Measurements from ENCODE around the gene CRACR2B. TPM values are rescaled to one million over a fixed set of nuclear protein-coding genes. Genes with fewer than 3 reads are reported as not detected.

The CRACR2B gene
- total and polyA plus RNA-seq, 11 donors = 8.8 to 43.5 (median 17.7) TPM

- H3K4me1 ChIP-seq = peaks cover 4 to 37% (median 22%) of the 10 kb centered on the region in 12 donors
- ATAC-seq (no peak), DNase-seq (no peak)
- H3K4me3 ChIP-seq = no peak overlapping the region
- intact Hi-C loops (cut with DNase I) = loop anchor here in 1 of 10 donors (10.0 kb wide), 1 partner anchor 448 kb away; no protein-coding TSS in a partner anchor
- no peak overlapping the region for H3K27ac ChIP-seq
- no peaks in the 10 kb centered on the region for H3K9me3 ChIP-seq
- H3K27me3 ChIP-seq = no peaks in the 10 kb centered on the region
- H3K36me3 ChIP-seq = peaks cover 0 to 38% (median 9%) of the 10 kb centered on the region in 9 donors
- WGBS, 4 donors = 93 to 95% (median 94%) methylated on average over 18 to 28 of the region's 28 CpGs
- TF ChIP-seq POLR2A (IDR thresholded peaks at IDR 0.05) (no peak), CTCF (IDR thresholded peaks at IDR 0.05) (no peak)
Observed at GRCh38 chr11:802693-803466, 24.8 kb upstream of the CRACR2B start.

GRCh38 chr11:803467-803742 is 24.3 kb upstream of the CRACR2B start:
- DNase-seq = no peak
- peaks cover 0 to 38% (median 9%) of the 10 kb centered on the region in 9 donors for H3K36me3 ChIP-seq
- 89 to 93% (median 93%) methylated on average over 7 to 8 of the region's 8 CpGs; no CpG with 5 or more reads in 1 of the 4 donors for WGBS, 4 donors
- peaks cover 4 to 37% (median 23%) of the 10 kb centered on the region in 12 donors for H3K4me1 ChIP-seq
- H3K27ac ChIP-seq = no peak overlapping the region
- no peaks in the 10 kb centered on the region for H3K9me3 ChIP-seq
- no peak for ATAC-seq
- TF ChIP-seq CTCF (IDR thresholded peaks at IDR 0.05) = no peak
- no peak for TF ChIP-seq POLR2A (IDR thresholded peaks at IDR 0.05)
- no peaks in the 10 kb centered on the region for H3K27me3 ChIP-seq
- H3K4me3 ChIP-seq = no peak overlapping the region
- intact Hi-C loops (cut with DNase I) = loop anchor here in 1 of 10 donors (10.0 kb wide), 1 partner anchor 449 kb away; no protein-coding TSS in a partner anchor

GRCh38 chr11:803770-804598 is 23.7 kb upstream of the CRACR2B start:
- intact Hi-C loops (cut with DNase I) = loop anchor here in 1 of 10 donors (10.0 kb wide), 1 partner anchor 449 kb away; no protein-coding TSS in a partner anchor
- no peak for DNase-seq
- no peaks in the 10 kb centered on the region for H3K27me3 ChIP-seq
- H3K27ac ChIP-seq = peak overlapping the region in 8 of 12 donors; percentile 87 to 96 (median 94)
- peaks cover 4 to 40% (median 27%) of the 10 kb centered on the region in 12 donors for H3K4me1 ChIP-seq
- peaks cover 0 to 38% (median 9%) of the 10 kb centered on the region in 9 donors for H3K36me3 ChIP-seq
- 50 to 65% (median 58%) methylated on average over 18 to 26 of the region's 26 CpGs for WGBS, 4 donors
- H3K4me3 ChIP-seq = peak overlapping the region in 10 of 12 donors; percentile 54 to 79 (median 66)
- TF ChIP-seq POLR2A (IDR thresholded peaks at IDR 0.05) (no peak), CTCF (IDR thresholded peaks at IDR 0.05) (no peak)
- H3K9me3 ChIP-seq = no peaks in the 10 kb centered on the region
- no peak for ATAC-seq

GRCh38 chr11:804599-804964 is 23.1 kb upstream of the CRACR2B start:
- no peak for ATAC-seq
- peak overlapping the region; percentile 75 to 96 (median 93) for H3K27ac ChIP-seq

More at GRCh38 chr11:804599-804964, 23.1 kb upstream of the CRACR2B start:
- H3K36me3 ChIP-seq = peaks cover 0 to 35% (median 9%) of the 10 kb centered on the region in 9 donors
- no peaks in the 10 kb centered on the region for H3K27me3 ChIP-seq
- intact Hi-C loops (cut with DNase I) = loop anchor here in 1 of 10 donors (10.0 kb wide), 1 partner anchor 450 kb away; no protein-coding TSS in a partner anchor
- 4 to 10% (median 5%) methylated on average over 14 to 18 of the region's 18 CpGs for WGBS, 4 donors
- DNase-seq = no peak
- peaks cover 4 to 41% (median 27%) of the 10 kb centered on the region in 12 donors for H3K4me1 ChIP-seq
- no peaks in the 10 kb centered on the region for H3K9me3 ChIP-seq
- peak overlapping the region; percentile 54 to 79 (median 66) for H3K4me3 ChIP-seq
- no peak for TF ChIP-seq POLR2A (IDR thresholded peaks at IDR 0.05)

Measured in heart left ventricle (tissue), 16 donors.